GM21390 (cell line): ENCODE data around the gene MED12L.

Source experiments
- ATAC-seq: cut with Tn5 transposase; IDR thresholded peaks from one replicate; pipeline ENCODE4 v1.9.1; 2021; ENCODE audit not compliant: unreplicated experiment

The MED12L gene

GRCh38 chr3:151400341-151400740 is 314.9 kb downstream of the MED12L start:
- ATAC-seq = no peak

- ATAC-seq = no peak
These were observed 316.9 kb downstream of the MED12L start for GRCh38 chr3:151402349-151402748.

GRCh38 chr3:151403246-151403645 is 317.8 kb downstream of the MED12L start:
- ATAC-seq = no peak

- ATAC-seq = no peak
These were observed 318.9 kb downstream of the MED12L start for GRCh38 chr3:151404316-151404715.

GRCh38 chr3:151407928-151408327 is 322.5 kb downstream of the MED12L start:
- ATAC-seq = no peak

- no peak for ATAC-seq
These were observed 325.6 kb downstream of the MED12L start for GRCh38 chr3:151410891-151411559.

GRCh38 chr3:151412989-151413388 is 327.5 kb downstream of the MED12L start:
- ATAC-seq = no peak

GRCh38 chr3:151415289-151415688 is 329.8 kb downstream of the MED12L start:
- ATAC-seq = no peak

- ATAC-seq = no peak
These were observed 334.3 kb downstream of the MED12L start for GRCh38 chr3:151419806-151420205.

GRCh38 chr3:151421938-151422337 is 336.5 kb downstream of the MED12L start:
- no peak for ATAC-seq

- ATAC-seq = no peak
These were observed 337.6 kb downstream of the MED12L start for GRCh38 chr3:151423091-151423490.

- ATAC-seq = peak; percentile 33
These were observed 340.3 kb downstream of the MED12L start for GRCh38 chr3:151425627-151426340.

- peak; percentile 72 for ATAC-seq
These were observed 340.8 kb downstream of the MED12L start for GRCh38 chr3:151426341-151426657.

- ATAC-seq = no peak
These were observed 342.9 kb downstream of the MED12L start for GRCh38 chr3:151428386-151428785.

GRCh38 chr3:151430821-151431484 is 345.5 kb downstream of the MED12L start:
- no peak for ATAC-seq

- ATAC-seq = no peak
These were observed 346.5 kb downstream of the MED12L start for GRCh38 chr3:151431940-151432339.

GRCh38 chr3:151432616-151433372 is 347.3 kb downstream of the MED12L start:
- ATAC-seq = no peak

GRCh38 chr3:151434151-151434890 is 348.9 kb downstream of the MED12L start:
- ATAC-seq = no peak

GRCh38 chr3:151436675-151437446 is 351.4 kb downstream of the MED12L start:
- no peak for ATAC-seq

- ATAC-seq = no peak
These were observed 352.4 kb downstream of the MED12L start for GRCh38 chr3:151437906-151438305.
